Chondrocyte (in vitro differentiated cells): ENCODE measurements around the gene GRAMD2B. TPM values are rescaled to one million over a fixed set of nuclear protein-coding genes. Genes with fewer than 3 reads are reported as not detected.
A peak's percentile ranks its signal among the peaks of the same experiment; 100 is the strongest.

ENCODE experiments used
- DNase-seq: peaks from one replicate; pipeline ENCODE4 v3.0.0; 2021; ENCODE audit warnings: mixed read lengths, low spot score
- H3K27ac Mint-ChIP-seq: one replicate; pipeline ENCODE4 v1.8.0; 2021; ENCODE audit warnings: mild to moderate bottlenecking, moderate library complexity, mixed read lengths; ENCODE audit not compliant: unreplicated experiment
- H3K27me3 Mint-ChIP-seq: 2 replicates; pipeline ENCODE4 v1.8.0; 2021; ENCODE audit warnings: low read depth, mixed read lengths
- H3K36me3 Mint-ChIP-seq: 2 replicates; pipeline ENCODE4 v1.8.0; 2021; ENCODE audit warnings: low read depth, mixed read lengths
- H3K4me1 Mint-ChIP-seq: 2 replicates; pipeline ENCODE4 v1.8.0; 2021; ENCODE audit warnings: low read depth, mild to moderate bottlenecking, mixed read lengths
- H3K4me3 Mint-ChIP-seq: one replicate; pipeline ENCODE4 v1.8.0; 2021; ENCODE audit warnings: mild to moderate bottlenecking, moderate library complexity, mixed read lengths; ENCODE audit not compliant: unreplicated experiment
- H3K9me3 Mint-ChIP-seq: 2 replicates; pipeline ENCODE4 v1.8.0; 2021; ENCODE audit warnings: low read depth, mixed read lengths
- CTCF ChIP-seq: fragments of 200-600 bp; sonication (generic); IDR thresholded peaks from 2 replicates; pipeline ENCODE4 v1.5.0; 2021; ENCODE audit warnings: antibody characterized with exemption, mild to moderate bottlenecking, moderate library complexity
- total RNA-seq: library from RNA; stranded (reverse); gene quantifications from 3 replicates; pipeline ENCODE4 v1.2.1, GENCODE V29; 2021

The GRAMD2B gene
- total RNA-seq, 1 donor from 2014 or later = 72.4 TPM

GRCh38 chr5:126482591-126482990, 59.4 kb downstream of the GRAMD2B start:
- peak overlapping the region; percentile 29 for H3K27ac Mint-ChIP-seq

DNA sequence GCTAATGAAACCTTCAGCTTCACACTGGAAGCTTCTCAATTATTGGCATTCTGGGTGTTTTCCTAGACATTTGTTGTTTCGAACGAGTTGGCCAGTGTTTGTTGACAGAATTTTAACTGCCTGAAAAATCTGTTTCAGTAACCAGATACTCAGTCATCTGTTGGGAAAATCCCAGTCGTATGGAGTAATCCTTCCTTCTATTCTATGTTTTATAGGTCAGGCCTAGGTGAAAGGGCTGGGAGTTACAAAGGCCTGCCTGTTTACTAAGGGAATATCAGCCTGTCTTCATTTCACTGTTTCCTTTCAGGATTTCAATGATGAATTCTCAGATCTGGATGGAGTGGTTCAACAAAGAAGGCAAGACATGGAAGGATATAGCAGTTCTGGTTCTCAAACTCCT, 59.9 kb downstream of the GRAMD2B start:
- peaks cover 65% of the 10 kb centered on the region for H3K36me3 Mint-ChIP-seq
- H3K4me1 Mint-ChIP-seq = peaks cover 33% of the 10 kb centered on the region
- no peak overlapping the region for H3K4me3 Mint-ChIP-seq
- DNase-seq = no peak
- no peaks in the 10 kb centered on the region for H3K27me3 Mint-ChIP-seq
- H3K9me3 Mint-ChIP-seq = no peaks in the 10 kb centered on the region
- no peak for TF ChIP-seq CTCF
- H3K27ac Mint-ChIP-seq = peak overlapping the region; percentile 60

More at GRCh38 chr5:126482591-126482990, 59.4 kb downstream of the GRAMD2B start:
- Mint-ChIP-seq H3K9me3 (no peaks in the 10 kb centered on the region), H3K4me3 (no peak overlapping the region), H3K27me3 (no peaks in the 10 kb centered on the region), H3K36me3 (peaks cover 63% of the 10 kb centered on the region), H3K4me1 (peaks cover 33% of the 10 kb centered on the region)
- no peak for DNase-seq
- TF ChIP-seq CTCF = no peak

DNA sequence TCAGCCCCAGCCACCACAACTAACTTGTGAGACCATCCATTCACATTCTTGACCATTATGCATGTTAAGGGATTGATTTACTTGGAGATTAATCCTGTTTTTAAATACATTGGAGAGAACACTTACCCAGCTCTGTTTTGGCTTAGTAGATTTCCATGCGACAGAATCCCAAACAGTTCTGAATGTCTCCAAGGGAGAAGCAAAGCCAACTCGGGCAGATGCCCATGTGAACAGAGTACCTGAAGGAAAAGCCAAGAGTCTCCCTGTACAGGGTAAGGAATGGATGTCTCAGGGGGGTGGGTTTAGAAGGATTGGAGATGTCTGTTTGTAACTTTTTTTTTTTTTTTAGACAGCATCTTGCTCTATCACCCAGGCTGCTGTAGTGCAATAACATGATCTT, 61.0 kb downstream of the GRAMD2B start:
- H3K27me3 Mint-ChIP-seq = no peaks in the 10 kb centered on the region
- no peak overlapping the region for H3K4me3 Mint-ChIP-seq
- H3K27ac Mint-ChIP-seq = no peak overlapping the region
- no peaks in the 10 kb centered on the region for H3K9me3 Mint-ChIP-seq
- H3K36me3 Mint-ChIP-seq = peaks cover 69% of the 10 kb centered on the region
- TF ChIP-seq CTCF = no peak
- peaks cover 44% of the 10 kb centered on the region for H3K4me1 Mint-ChIP-seq
- DNase-seq = no peak

- TF ChIP-seq CTCF = no peak
- DNase-seq = no peak
- H3K9me3 Mint-ChIP-seq = no peaks in the 10 kb centered on the region
- H3K27me3 Mint-ChIP-seq = no peaks in the 10 kb centered on the region
- H3K4me3 Mint-ChIP-seq = no peak overlapping the region
- H3K4me1 Mint-ChIP-seq = peaks cover 49% of the 10 kb centered on the region
- no peak overlapping the region for H3K27ac Mint-ChIP-seq
- H3K36me3 Mint-ChIP-seq = peaks cover 62% of the 10 kb centered on the region
Measured at GRCh38 chr5:126486332-126486731, 63.1 kb downstream of the GRAMD2B start.

DNA sequence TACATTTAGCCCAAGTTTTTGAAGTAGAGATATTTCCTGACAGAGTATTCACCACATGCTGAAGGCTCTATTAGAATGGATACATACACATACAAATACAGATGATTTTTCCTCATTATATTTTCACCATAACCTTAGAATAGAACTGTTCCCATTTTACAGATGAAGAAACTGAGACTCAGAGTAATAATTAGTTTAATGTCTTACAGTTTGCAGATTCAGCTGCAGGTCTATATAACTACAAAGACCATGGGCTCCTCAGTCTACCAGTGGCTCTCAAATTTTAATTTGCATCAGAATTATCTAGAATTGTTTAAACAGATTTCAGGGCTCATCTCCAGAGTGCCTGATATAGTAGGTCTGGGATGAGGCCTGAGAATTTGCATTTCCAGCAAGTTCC, 64.4 kb downstream of the GRAMD2B start:
- no peak for TF ChIP-seq CTCF
- H3K4me1 Mint-ChIP-seq = peaks cover 47% of the 10 kb centered on the region
- H3K27ac Mint-ChIP-seq = no peak overlapping the region
- no peak for DNase-seq
- no peak overlapping the region for H3K4me3 Mint-ChIP-seq
- peaks cover 61% of the 10 kb centered on the region for H3K36me3 Mint-ChIP-seq
- H3K27me3 Mint-ChIP-seq = no peaks in the 10 kb centered on the region
- H3K9me3 Mint-ChIP-seq = no peaks in the 10 kb centered on the region
